Lower leg skin (tissue), 4 donors: ENCODE measurements around the gene PRPS1L1. TPM values are rescaled to one million over a fixed set of nuclear protein-coding genes. Genes with fewer than 3 reads are reported as not detected.

Experiments
- DNase-seq, 2 donors: peaks; one replicate each; pipeline ENCODE4 v3.0.0-alpha.2; 2019; ENCODE audit warnings: low spot score in 2 of 2
- H3K4me3 ChIP-seq: fragments of 200-600 bp; sonication (generic); 2 replicates; pipeline ENCODE4 v1.5.1; 2017; ENCODE audit warnings: mild to moderate bottlenecking, low read depth; ENCODE audit not compliant: poor library complexity, severe bottlenecking
- POLR2A ChIP-seq, 2 donors: fragments of 450-650 bp; IDR thresholded peaks; one replicate each; pipeline ENCODE4 v1.6.1; 2016 to 2017; ENCODE audit warnings: antibody characterized with exemption in 2 of 2, mild to moderate bottlenecking in 1 of 2, moderate library complexity in 1 of 2
- WGBS, 2 donors: methylation state at CpG; one replicate each; pipeline ENCODE4 v1.1.5; 2018; 5-methylcytosine and 5-hydroxymethylcytosine counted together
- intact Hi-C: fragments of 100-400 bp; cut with DNase I; formaldehyde crosslinking; loops from one replicate; pipeline ENCODE4 v1.15.0; 2023; ENCODE audit warnings: low total_unique reads
- total RNA-seq, 4 donors: library from RNA; depleted of rRNA; stranded (reverse); fragments of >200 nt; gene quantifications; one replicate each; pipeline ENCODE4 v1.1.0, GENCODE V29; 2016
- TF ChIP-seq, protein P1 (sequence below), 3 donors: fragments of 450-650 bp; IDR thresholded peaks; one replicate each; pipeline ENCODE4 v1.5.1; 2016; ENCODE audit warnings: antibody characterized with exemption in 3 of 3, mild to moderate bottlenecking in 3 of 3, moderate library complexity in 2 of 3

PRPS1L1 gene
- total RNA-seq, 4 donors from 2014 or later, result not detected

DNA sequence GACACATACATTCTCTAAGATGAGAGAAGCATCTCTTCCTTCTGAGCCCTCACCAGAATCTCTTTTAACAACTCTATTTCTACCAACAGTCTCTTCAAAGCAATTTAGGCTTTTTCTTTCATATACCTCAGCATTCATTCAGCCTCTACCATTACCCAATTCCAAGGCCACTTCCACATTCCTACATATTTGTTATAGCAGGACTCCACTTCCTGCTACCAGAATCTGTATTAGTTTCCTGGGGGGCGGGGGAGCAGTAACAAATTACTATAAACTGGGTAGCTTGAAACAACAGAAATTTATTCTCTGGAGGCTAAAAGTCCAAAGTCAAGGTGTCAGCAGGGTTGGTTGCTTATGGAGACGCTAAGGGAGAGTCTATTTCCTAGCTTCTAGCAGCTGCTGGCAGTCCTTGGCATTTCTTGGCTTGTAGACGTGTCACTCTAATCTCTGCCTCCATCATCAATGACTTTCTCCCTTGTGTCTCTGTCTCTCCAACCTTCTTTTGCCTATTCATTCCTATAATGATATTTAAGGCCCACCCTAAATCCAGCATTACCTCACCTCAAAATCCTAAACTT is 7.4 kb downstream of the PRPS1L1 start:
- intact Hi-C loops, result no loop called here
- 77 to 78% methylated on average over 3 of the region's 3 CpGs for WGBS, 2 donors
- TF ChIP-seq, protein P1, sequence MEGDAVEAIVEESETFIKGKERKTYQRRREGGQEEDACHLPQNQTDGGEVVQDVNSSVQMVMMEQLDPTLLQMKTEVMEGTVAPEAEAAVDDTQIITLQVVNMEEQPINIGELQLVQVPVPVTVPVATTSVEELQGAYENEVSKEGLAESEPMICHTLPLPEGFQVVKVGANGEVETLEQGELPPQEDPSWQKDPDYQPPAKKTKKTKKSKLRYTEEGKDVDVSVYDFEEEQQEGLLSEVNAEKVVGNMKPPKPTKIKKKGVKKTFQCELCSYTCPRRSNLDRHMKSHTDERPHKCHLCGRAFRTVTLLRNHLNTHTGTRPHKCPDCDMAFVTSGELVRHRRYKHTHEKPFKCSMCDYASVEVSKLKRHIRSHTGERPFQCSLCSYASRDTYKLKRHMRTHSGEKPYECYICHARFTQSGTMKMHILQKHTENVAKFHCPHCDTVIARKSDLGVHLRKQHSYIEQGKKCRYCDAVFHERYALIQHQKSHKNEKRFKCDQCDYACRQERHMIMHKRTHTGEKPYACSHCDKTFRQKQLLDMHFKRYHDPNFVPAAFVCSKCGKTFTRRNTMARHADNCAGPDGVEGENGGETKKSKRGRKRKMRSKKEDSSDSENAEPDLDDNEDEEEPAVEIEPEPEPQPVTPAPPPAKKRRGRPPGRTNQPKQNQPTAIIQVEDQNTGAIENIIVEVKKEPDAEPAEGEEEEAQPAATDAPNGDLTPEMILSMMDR (IDR thresholded peaks at IDR 0.05), result no peak
- TF ChIP-seq POLR2A (IDR thresholded peaks at IDR 0.05), result no peak
- DNase-seq, result no peak
- H3K4me3 ChIP-seq, result no peak overlapping the region

DNA sequence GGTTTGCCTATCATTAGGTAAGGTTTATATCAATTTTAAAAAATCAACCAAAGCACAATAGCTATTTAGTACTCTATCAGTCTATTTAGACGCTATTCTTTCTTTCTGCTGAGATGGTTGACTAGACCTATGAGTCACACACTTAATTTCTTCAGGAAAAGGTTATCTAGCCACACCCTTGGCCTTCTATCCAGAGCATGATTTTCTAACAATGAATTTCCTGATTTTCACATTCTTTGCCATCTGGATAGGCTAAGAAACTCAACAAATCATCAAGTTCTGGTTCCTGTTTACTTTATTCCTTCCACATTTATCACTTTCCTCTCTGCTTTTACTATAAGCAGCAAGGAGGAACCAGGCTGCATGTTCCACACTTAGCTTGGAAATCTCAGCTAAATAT is 8.1 kb downstream of the PRPS1L1 start:
- intact Hi-C loops, result no loop called here
- H3K4me3 ChIP-seq, result no peak overlapping the region
- TF ChIP-seq, protein P1 (IDR thresholded peaks at IDR 0.05), result no peak
- WGBS, 2 donors, result 10 to 27% methylated on average over 1 of the region's 1 CpG
- DNase-seq, result no peak

DNA sequence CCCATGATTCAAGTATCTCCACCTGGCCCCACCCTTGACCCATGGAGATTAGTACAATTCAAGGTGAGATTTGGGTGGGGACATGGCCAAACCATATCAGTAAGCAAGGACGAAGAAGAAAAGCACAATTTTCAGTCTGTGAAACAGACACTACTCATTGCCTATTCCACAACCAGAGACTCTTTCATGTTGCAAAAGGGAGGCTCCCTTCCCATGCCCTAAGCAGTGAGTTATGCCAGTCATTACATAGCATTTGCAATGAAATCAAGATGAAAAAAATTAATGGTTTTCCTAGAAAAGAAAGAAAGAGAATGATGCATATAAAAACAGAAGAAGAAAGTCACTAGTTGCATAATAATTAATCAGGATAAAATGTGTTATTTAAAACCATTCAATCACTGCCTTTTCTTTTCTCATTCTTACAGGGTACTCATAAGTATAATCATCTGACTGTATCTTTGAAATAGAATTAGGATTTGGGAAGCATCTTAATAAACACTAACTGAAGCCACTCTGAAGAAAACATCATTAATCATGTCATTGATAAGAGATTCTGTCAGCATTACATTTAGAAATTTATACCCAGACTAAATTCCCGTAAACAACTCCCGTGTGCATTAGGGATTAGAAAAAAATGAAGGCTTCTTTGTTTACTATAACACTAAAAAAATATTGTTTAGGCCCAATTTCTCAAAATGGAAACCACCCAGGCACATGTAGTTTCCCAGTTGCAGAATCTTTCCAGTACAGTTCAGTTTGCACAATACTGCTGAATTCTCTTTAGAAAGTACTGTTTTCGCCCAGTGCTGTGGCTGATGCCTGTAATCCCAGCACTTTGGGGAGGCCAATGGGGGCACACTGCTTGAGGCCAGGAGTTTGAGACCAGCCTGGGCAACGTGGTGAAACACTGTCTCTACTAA is 9.1 kb downstream of the PRPS1L1 start:
- intact Hi-C loops, result no loop called here

DNA sequence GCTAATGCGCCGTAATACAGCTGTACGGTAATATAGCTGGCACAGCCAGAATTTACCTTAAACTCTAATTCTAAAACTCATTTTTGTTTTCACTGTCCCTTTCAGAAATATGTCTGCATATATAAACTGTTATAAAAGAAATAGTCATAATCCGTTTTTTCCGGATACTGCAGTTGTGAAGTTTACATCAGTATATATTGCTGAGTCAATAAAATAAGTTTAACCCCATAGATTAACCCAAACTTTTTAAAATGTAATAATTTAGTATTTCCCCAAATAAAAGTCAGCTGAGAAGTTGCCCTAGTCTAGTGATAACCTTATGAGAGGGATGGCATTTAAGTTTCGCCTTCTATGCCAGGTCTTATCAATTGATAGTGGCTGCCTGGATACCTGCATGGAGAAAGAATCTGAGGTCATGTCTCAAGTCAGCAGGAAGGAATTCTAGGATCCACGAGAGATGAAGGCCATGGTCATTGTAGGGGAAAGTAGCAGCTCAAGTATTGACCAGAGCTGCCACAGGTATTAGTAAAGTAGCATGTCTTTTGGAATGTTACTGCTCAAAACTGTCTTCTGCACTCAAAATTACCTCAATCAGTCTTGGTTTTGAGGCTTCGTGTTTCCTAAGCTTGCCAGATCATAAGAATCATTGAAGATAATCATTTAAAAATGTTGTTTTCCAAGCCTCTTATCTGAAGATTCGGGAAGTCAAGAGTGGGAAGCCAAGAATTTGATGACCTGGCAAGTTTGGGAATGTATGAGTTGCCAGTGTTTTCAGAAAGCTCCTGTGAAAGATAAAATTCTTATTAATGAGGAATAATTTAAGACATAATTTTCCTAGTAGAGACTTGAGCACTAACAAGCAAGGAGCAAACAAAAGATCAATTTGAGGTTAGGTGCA is 10.8 kb downstream of the PRPS1L1 start:
- TF ChIP-seq, protein P1 (IDR thresholded peaks at IDR 0.05), result no peak
- no peak for TF ChIP-seq POLR2A (IDR thresholded peaks at IDR 0.05)
- 87 to 90% methylated on average over 9 of the region's 9 CpGs for WGBS, 2 donors
- intact Hi-C loops, result no loop called here
- no peak for DNase-seq
- H3K4me3 ChIP-seq, result no peak overlapping the region

More for the DNA sequence above, 9.1 kb downstream of the PRPS1L1 start:
- WGBS, 2 donors, result 58 to 63% methylated on average over 5 of the region's 5 CpGs
- TF ChIP-seq POLR2A (IDR thresholded peaks at IDR 0.05), result no peak
- TF ChIP-seq, protein P1 (IDR thresholded peaks at IDR 0.05), result no peak
- no peak overlapping the region for H3K4me3 ChIP-seq
- DNase-seq, result no peak

DNA sequence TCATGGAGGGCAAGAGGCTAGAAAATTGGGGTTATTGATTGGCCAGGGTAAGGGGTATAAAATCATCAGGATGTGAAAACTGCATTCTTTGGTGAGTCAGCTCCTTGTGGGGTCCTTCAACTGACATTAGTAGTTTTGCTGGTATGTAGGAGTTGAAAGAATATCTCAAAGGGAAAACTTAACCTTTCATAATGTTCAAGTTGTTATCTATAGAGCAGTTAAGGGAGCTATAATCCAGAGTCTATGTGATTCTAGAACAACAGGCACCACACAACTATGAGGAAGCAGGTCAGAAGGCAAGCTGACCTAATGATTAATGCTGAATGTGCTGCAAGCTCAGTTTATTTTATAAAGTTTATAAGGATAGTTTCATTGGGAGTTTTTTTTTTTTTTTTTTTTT is 13.7 kb downstream of the PRPS1L1 start:
- no peak overlapping the region for H3K4me3 ChIP-seq
- DNase-seq, result no peak
- no peak for TF ChIP-seq POLR2A (IDR thresholded peaks at IDR 0.05)
- TF ChIP-seq, protein P1 (IDR thresholded peaks at IDR 0.05), result no peak

More for the DNA sequence above, 13.7 kb downstream of the PRPS1L1 start:
- intact Hi-C loops, result no loop called here
